ENCODE data around the gene MAP10. TPM values are rescaled to one million over a fixed set of nuclear protein-coding genes. Genes with fewer than 3 reads are reported as not detected.

The MAP10 gene
- total RNA-seq, 1 experiment from 2014 or later, result 1.2 TPM

GRCh38 chr1:232806186-232806510 lies 932 bp downstream of the MAP10 start:
- WGBS (ENCODE audit: extremely low coverage, insufficient read length, low lambda C conversion rate), result no CpG with 5 or more reads among the region's 3 CpGs
- no peak overlapping the region for H3K18ac ChIP-seq (ENCODE audit: insufficient read length, low read depth, low read length)
- H3K14ac ChIP-seq (ENCODE audit: insufficient read depth, low read length), result no peak overlapping the region
- no peaks in the 10 kb centered on the region for H3K9me3 ChIP-seq (ENCODE audit: control insufficient read depth, low read depth, low read length)
- no peak overlapping the region for H4K5ac ChIP-seq (ENCODE audit: insufficient read length, low read depth, low read length)
- peak overlapping the region; percentile 44 for H3K4me2 ChIP-seq (ENCODE audit: insufficient read depth, insufficient read length, low read length)
- Mint-ChIP-seq H3K27me3 (ENCODE audit: low read depth) (peaks cover 28% of the 10 kb centered on the region), H3K9me3 (peaks cover 0 to 18% of the 10 kb centered on the region in 2 experiments; a peak in 2 of 5 replicates), H3K4me1 (peaks cover 0 to 8% of the 10 kb centered on the region in 2 experiments; a peak in 1 of 4 replicates), H3K36me3 (ENCODE audit: insufficient read depth in 1 of 3, low read depth in 3 of 3) (peaks cover 0 to 23% (median 0%) of the 10 kb centered on the region in 3 experiments; a peak in 2 of 7 replicates), H3K27ac (no peak overlapping the region), H3K4me3 (peak overlapping the region; percentile 56 to 69; a peak in 3 of 5 replicates)
- no peak for TF ChIP-seq CTCF (conservative IDR thresholded peaks at IDR 0.05)
- no peak overlapping the region for H2BK15ac ChIP-seq (ENCODE audit: low read depth, low read length)
- H2BK20ac ChIP-seq (ENCODE audit: low read depth, low read length, poor library complexity, severe bottlenecking), result no peak overlapping the region
- no peak overlapping the region for H2BK120ac ChIP-seq (ENCODE audit: low read depth, low read length, poor library complexity, severe bottlenecking)
- H3K79me2 ChIP-seq (ENCODE audit: insufficient read depth, low read length), result no peaks in the 10 kb centered on the region
- H3K27me3 ChIP-seq (ENCODE audit: insufficient read depth, low read length), result no peaks in the 10 kb centered on the region
- no peak overlapping the region for H3K56ac ChIP-seq (ENCODE audit: insufficient read length, low read depth, low read length)
- no peak overlapping the region for H4K91ac ChIP-seq (ENCODE audit: insufficient read length, low read depth, low read length)
- no peak overlapping the region for H3K4ac ChIP-seq (ENCODE audit: low read depth, low read length)
- H2AFZ ChIP-seq (ENCODE audit: low read length), result no peak overlapping the region
- no peak overlapping the region for H4K8ac ChIP-seq (replicated peaks; ENCODE audit: insufficient read length, low read depth, low read length)
- H3K9ac ChIP-seq (ENCODE audit: extremely low read depth, insufficient read length, low read length), result no peak overlapping the region
- H4K20me1 ChIP-seq (ENCODE audit: control insufficient read depth, insufficient read depth, insufficient read length), result no peaks in the 10 kb centered on the region
- no peak for DNase-seq
- no peak overlapping the region for H2BK5ac ChIP-seq (ENCODE audit: insufficient read length, low read length)
- no peak overlapping the region for H2AK5ac ChIP-seq (ENCODE audit: insufficient read length, low read length)
- no peaks in the 10 kb centered on the region for H3K79me1 ChIP-seq (ENCODE audit: insufficient read depth, low read depth, low read length, poor library complexity, severe bottlenecking)
- H3K23ac ChIP-seq (ENCODE audit: insufficient read length, low read depth, low read length), result no peak overlapping the region
- H3K27ac ChIP-seq (ENCODE audit: insufficient read length, low read depth, low read length), result no peak overlapping the region
- no peaks in the 10 kb centered on the region for H3K4me1 ChIP-seq (ENCODE audit: insufficient read depth, low read length)
- no peaks in the 10 kb centered on the region for H3K23me2 ChIP-seq (ENCODE audit: insufficient read length, low read depth, low read length, poor library complexity, severe bottlenecking)
- H3T11ph ChIP-seq (ENCODE audit: low read length), result no peak overlapping the region
- no peak overlapping the region for H2BK12ac ChIP-seq (ENCODE audit: insufficient read length, low read depth, low read length)
